ENCODE measurements around the gene DDX24.

- TF ChIP-seq POLR2A (IDR thresholded peaks at IDR 0.05), result no peak
- no peak for TF ChIP-seq CTCF (IDR thresholded peaks at IDR 0.05)
Measured at GRCh38 chr14:94058674-94059138, 22.3 kb downstream of the DDX24 start.

All from transverse colon (tissue), 3 donors.